Cerebellar cortex (tissue), 1 donor: Measurements from ENCODE around the gene FGD5.
A peak's percentile ranks its signal among the peaks of the same experiment; 100 is the strongest.

Experiments used
- DNase-seq: peaks from one replicate; pipeline ENCODE4 v3.0.0-alpha.2; 2015; ENCODE audit warnings: low spot score

The FGD5 gene, protein sequence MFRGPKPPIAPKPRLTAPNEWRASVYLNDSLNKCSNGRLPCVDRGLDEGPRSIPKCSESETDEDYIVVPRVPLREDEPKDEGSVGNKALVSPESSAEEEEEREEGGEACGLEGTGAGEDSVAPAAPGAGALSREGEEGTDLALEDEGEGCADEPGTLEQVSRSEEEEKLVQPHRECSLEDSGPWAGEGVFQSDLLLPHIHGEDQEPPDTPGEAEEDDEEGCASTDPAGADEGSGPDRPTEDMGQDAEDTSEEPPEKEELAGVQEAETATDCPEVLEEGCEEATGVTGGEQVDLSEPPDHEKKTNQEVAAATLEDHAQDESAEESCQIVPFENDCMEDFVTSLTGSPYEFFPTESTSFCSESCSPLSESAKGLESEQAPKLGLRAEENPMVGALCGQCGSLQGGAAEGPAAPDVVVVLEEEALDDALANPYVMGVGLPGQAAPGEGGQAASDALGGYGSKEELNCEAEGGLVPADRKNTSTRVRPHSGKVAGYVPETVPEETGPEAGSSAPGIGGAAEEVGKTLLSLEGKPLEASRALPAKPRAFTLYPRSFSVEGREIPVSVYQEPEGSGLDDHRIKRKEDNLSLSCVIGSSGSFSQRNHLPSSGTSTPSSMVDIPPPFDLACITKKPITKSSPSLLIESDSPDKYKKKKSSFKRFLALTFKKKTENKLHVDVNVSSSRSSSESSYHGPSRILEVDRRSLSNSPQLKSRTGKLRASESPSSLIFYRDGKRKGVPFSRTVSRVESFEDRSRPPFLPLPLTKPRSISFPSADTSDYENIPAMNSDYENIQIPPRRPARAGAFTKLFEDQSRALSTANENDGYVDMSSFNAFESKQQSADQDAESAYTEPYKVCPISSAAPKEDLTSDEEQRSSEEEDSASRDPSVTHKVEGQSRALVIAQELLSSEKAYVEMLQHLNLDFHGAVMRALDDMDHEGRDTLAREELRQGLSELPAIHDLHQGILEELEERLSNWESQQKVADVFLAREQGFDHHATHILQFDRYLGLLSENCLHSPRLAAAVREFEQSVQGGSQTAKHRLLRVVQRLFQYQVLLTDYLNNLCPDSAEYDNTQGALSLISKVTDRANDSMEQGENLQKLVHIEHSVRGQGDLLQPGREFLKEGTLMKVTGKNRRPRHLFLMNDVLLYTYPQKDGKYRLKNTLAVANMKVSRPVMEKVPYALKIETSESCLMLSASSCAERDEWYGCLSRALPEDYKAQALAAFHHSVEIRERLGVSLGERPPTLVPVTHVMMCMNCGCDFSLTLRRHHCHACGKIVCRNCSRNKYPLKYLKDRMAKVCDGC (N-terminal part only)

DNA sequence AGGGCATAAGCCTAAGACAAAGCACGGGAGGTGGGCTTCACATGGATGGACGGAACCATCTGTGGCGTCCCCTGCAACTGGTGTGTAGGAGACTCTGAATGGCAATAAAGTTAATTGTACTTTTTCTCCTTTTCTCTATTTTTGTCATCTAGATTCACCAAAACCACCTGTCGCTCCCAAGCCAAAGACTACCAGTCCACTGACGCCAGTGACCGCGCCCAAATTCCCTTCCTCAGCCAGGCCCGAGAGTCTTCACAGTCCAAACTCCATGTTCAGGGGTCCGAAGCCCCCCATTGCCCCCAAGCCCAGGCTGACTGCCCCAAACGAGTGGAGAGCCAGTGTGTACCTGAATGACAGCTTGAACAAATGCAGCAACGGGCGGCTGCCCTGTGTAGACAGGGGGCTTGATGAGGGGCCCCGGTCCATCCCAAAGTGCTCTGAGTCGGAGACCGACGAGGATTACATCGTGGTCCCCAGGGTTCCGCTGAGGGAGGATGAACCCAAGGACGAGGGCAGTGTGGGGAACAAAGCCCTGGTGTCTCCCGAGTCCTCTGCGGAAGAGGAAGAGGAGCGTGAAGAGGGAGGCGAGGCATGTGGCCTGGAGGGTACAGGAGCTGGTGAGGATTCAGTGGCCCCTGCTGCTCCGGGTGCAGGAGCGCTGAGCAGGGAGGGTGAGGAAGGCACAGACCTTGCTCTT lies at the start of gene FGD5:
Gene FGD5, plus strand, starts transcription at position 159 of the 697 bp plus-strand sequence. Its CDS starts 110 bp downstream, at position 269.
- no peak for DNase-seq

DNA sequence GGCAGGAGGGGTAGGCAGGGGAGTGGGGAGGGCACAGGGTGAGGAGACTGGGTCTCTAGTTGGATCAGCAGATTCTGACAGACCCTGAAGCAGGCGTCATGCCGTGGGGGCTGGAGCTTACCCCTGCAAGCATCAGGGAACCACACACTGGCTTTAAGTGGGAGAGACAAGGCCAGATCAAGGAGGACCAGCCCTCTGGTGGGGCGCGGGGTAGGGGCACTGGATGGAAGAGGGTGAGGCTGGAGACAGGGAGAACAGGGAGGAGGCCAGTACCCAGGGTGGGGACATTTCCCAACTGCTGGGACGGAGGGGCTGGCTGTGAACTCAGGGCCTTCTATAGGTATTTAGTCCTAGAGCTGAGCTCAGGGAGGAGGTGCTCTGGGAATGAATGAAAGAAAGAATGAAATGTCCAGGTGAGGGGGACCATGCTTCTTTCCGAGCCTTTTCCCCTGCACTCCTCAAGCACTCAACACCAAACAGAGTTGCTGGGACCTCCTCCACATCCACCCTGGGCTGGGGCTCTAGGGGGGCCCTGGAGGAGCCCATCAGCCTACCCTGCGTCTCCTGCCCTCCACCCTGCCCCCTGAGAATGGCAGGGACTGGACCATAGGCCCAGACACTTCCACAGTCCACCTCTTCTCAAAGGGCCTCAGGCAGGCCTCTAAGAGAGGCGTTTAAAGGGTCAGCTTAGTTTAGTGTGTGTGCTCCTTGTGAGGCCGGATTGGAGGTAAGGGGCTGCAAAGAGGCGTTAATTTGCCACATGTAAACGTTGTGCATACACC lies 49.0 kb upstream of the FGD5 start:
- DNase-seq, result no peak

DNA sequence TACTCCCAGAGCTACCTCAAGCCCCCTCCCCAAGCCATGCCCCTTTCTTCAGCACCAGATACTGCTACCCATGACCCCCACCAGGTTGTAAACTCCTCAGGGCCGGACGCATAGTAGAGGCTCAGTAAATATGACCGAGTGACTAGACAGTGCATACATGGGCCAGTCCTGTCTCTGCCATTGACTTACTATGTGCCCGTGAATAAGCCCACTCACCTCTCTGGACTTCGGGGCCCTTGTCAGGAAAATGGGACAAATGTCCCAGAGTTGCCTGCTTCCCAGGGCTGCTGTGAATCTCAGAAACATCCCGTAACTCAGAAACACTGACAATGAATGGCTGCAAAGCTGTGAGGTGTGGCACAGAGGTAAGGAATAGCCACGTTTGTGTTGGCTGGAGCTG lies 48.2 kb upstream of the FGD5 start:
- no peak for DNase-seq

DNA sequence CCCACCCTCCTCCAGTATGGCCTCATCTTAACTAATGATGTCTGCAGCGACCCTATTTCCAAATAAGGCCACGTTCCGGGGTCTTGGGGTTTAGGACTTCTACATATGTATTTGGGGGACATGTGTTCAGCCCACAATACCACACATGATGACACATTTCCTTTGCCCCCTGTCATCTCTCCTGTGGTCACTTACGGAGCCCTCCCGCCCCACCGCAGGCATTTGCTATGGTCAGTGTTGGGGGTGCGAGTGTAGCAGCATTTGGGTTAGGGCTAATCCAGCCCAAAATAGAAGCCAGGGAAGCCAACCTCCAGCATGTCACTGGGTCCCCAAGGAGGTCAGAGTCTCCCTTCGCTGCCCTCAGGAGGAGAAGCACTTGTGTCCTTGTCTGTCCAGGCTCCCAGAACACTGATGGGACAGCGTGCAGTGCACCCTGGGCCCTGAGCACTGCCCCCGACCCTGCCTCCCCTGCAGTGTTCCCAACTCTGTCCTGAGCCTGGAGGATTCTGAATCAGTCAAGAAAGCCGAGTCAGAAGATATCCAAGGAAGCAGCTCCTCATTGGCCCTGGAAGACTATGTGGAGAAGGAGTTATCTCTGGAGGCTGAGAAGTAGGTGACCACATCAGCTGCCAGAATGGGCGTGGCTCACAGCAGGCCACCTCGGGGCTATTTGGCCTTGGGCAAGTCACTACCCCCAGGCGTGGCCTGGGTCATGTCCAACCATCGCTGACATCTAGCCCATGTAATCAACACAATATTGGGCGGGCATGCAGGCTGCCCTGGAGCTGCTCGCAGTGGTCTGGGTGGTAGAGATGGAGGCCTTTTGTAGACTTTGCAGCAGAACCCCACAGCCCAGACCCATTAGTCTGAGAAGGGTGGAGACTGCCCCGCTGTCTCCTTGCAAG lies 46.9 kb upstream of the FGD5 start:
- DNase-seq, result no peak

DNA sequence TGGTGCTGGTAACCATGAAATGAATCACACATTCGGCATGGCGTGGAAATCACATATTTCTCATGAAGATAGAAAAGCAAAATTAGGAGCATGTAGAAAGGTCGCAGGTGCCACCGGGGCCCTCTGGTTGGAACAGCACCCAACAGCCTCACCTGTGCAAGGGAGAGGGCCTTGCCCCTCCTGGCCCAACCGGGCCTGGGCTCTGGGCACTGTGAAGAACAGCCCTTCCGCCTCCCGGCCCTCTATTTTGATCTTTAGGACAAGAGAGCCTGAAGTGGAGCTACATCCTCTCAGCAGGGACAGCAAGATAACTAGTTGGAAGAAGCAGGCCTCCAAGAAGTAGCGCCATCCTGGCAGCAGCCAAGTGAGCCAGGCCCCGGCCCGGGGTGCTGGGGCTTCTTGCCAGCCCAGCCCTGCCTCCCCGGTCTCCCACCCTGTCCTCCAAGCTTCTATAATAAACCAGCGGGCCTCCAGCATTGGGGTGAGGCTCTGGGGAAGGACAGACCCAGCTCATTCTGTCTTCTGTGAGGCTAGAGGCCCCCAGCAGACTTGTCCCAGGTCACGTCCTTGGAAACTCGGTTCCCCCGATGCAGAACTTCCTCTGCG lies 46.1 kb upstream of the FGD5 start:
- DNase-seq, result no peak

DNA sequence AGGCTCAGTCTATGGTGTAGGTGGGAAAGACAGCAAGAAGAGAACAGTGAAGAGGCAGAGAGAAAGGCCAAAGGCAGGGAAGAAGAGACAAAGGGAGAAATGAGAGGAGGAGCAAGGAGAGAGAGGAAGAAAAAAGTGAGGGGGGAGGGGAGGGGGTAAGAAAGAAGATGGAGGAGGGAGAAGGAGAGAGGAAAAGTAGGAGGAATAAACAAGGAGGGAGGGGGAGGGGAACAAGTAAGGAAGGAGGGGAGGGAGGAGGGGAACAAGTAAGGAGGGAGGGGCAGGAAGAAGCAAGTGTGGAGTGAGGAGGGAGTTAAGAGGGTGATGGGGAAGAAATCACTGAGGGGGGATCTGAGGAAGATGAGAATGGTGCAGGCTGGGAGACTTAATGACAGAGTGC lies 45.5 kb upstream of the FGD5 start:
- no peak for DNase-seq

DNA sequence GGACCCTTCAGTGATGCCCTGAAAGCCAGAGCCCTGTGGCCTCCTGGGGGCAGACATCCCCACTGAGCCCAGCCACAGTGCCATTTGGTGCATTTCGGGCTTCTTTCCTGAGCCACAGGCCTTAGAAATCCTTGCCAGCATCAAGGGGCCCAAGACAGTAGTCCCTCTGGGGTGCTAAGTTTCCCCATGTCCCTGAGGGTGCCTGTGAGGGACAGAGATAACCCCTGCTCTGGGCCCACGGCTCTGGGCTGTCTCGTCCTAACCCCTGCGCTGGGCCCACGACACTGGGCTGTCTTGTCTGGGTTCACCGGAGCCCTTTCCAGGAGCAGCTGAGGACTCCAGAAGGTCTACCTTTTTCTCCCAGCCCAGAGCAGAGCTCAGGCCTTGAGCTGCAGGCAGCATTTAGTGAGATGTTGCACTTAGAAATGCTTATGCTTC lies 45.1 kb upstream of the FGD5 start:
- DNase-seq, result no peak

DNA sequence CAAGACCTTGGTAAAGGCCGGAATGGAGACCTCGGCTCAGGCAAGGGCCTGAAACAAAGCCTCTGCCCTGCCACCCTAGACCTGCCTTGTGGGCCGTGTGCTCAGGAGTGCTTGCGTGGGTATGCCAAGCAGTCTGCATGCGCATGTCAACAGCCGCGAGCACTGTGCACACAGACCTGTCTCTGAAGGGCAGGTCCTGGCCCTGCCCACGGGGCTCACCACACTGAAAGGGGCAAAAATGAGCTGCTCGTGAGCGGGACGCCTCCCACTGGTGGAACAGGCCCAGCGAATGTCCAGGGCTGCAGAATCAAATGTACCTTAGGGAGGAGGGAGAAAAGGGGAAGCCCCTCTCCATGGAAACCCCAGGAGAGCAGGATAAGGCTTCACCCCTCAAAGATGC lies 44.3 kb upstream of the FGD5 start:
- no peak for DNase-seq

DNA sequence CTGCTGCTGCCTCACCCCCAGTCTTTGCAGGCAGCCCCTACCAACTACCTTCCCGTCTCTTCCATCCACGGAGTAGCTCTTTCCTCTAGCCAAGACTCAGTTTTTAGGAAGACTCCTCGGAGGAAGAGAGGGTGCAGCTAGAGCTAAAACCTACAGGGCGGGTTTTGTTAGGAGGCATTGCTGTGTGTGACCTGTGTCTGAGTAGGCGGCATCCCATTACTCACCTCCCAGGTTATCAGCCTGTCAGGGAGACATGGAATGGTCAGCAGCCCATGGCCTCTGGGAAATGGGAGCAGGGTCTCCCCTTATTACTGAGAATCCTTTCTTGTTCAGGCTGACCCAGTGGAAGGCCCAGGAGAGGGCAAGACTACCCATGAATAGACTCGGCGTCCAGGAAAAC lies 43.8 kb upstream of the FGD5 start:
- DNase-seq, result no peak

DNA sequence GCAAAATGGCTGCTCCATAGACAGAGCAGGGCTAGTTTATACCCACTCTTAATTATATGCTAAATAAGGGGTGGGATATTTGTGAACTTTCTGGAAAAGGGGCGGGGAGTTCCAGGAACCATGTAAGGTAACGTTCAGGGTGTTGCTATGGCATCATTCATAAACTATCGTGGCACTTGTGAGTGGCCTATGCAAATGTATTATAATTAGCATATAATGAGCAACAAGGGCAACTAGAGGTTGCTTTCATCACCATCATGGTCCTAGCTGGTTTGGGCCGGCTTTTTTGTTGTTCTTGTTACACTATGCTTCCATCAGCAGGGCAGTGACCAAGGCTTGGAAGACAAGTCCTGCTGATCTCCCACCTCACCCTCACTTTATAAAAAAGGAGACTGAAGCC lies 43.2 kb upstream of the FGD5 start:
- no peak for DNase-seq

DNA sequence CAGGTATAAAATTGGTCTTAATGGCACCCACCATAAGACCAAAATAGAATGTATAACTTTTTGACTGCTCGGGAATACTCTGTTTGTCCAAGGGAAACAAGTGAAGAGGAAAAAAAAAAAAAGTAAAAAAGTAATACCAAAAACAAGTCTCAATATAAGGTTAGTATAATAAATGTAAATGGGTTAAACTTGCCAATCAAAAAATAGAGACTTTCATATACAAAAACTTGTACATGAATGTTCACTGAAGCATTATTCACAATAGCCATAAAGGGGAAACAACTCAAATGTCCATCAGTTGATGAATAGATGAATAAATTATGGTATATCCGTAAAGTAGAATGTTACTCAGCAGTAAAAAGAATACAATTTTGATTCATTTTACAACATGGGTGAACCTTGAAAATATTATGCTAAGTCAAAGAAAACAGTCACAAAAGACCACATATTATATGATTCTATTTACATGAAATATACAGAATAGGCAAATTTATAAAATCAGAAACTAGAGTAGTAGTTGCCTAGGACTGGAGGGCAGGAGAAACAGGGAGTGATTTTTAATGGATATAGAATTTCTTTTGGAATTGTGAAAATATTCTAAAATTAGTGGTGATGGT lies 39.6 kb upstream of the FGD5 start:
- DNase-seq, result no peak

DNA sequence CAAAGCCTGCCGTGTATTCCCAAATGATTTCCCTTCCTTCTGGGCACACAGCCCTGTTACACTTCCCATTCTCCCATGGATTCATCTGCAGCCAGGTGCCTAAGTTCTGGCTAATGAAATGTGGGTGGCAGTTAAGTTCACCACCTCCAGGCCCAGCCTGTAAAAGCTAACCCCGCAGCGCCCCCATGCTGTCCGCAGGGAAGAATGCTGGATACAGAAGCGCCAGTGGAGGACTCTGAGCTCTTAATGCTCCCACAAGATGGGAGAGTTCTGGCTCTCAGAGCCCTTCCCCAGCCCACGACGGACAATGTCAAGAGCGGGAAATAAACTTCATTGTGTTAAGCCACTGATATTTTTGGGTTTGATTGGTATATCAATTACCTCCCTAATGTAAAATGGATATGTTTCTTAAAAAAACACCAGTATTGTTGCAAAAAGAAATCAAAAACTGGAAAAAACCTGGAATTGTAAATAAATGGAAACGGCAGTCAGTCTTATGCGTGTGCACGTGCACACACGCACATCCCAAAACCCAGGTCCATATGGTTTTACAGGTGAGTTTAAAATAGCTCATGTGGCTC lies 37.7 kb upstream of the FGD5 start:
- peak; percentile 41 for DNase-seq

DNA sequence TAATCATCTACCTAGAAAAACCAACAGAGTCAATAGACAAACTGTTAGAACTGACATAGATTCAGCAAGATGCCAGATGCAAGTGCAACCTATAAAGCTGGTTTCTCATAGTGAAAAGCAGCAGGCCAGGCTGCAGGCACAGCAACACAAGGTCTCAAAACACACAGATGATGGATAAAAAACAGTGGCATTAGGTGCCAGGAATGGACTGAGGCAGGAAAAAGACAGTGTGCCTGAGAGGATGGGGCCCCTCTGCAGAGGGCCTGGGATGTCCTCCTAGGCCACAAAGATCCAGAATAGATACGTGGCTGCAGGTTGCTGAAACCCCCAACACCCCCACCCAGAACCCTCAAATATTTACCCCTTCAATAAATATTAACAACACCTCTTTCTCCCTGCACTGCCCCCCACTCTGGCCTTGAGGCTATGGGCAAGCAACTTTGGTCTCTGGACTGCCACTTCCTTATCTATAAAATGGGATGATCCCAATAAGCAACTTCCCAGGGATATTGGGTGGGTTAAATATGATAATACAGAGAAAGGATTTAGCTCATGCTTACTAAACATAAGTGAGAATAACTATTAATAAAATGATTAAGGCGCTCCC lies 35.2 kb upstream of the FGD5 start:
- no peak for DNase-seq

DNA sequence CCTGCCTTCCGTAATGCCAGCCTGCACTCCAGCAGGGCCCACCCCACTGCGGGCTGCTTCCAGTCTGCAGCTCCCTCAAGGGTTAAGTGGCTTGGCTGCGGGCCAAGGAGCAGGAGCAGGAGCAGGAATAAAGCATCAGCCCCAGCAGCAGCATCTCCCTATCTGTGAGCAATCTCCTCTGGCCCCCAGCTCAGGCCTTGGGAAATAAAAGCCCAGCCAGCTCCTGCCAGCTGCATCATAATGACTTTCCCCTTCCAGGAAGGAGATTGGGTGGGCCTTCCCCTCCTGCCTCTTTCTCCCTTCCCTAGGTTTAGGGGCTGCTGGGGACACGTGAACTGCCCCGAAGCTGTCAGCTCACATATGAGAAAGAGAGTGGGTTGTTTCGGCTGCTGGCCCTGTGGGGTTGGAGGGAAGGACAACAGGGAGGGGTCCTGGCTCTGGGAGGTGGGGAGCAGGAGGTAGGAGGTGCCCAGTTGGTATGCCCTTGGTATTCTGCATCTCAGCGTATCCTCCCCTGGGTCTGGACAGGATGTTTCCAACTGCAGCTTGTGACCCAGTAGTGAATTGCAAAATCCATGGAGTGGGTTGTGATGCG lies 34.6 kb upstream of the FGD5 start:
- DNase-seq, result no peak

DNA sequence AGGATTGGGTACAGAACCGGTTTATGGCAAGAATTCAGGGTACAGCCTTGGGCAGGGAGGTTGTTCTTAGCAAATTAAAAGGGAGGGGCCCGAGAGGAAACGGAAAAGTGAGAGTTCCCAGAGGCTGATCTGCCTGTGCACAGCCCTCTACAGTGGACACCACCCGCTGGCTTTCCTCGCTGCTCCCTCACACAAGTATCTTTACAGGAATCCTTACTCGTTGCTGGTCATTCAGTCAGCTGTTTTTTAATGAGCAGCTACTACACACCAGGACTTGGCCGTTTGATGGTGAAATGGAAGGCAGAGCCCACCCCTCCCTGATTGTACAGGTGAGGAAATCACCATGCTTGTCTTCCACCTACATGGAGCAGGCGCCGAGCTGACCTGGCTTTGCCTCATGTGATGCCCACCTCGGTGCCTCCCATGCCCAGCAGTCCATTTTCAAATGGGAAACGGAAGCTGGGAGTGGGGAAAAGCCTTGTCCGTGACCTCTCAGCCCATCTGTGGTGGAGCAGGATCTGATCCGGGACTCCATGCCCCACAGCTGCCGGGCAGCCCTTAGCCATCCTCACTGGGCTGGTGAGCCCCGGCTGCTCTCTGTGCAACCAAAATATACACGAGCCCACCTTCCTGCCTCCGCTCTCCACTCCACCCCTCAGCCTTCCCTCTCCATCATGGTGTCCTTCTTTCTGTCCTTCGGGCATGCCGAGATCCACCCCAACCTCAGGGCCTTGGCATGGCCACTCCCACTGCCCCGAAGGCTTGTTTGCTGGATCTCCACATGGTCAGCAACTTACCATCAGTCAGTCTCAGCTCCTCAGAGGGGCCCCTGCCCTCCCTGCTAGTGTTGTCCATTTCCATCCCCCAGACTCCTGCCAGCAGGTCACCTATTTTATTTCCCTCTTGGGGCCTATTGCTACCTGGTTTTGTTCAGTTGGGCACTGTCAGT lies 33.3 kb upstream of the FGD5 start:
- DNase-seq, result no peak

DNA sequence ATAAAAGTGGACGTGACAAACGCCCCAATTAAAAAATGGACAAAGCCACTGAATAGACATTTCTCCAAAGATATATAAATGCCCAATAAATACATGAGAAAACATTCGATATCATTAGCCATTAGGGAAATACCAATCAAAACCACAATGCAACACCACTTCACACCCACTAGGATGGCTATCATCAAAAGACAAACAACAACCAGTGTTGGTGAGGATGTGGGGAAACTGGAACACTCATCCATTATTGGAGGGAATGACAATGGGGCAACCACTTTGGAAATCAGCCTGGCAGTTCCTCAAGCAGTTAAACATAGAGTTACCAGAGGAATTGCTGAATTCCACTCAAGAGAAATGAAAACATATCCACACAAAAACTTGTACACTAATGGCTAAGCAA lies 32.4 kb upstream of the FGD5 start:
- no peak for DNase-seq

DNA sequence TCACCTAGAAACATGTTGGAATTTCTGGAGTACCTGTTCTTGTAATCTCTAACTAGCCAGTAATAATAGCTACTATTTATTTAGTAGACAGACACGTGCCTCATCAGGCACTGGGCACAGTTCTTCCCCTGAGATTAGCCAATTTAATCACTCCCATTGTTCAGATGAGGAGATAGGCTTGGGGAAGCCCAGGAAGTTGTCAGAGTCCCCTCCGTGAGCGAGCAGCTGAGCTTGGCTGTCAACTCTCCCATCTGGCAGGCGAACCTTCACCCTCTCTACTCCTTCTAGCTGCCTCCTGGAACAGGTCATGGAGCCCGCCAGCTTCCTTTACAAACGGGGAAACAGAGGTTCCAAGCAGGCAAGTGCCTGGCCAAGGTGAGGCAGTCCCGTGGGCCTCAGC lies 31.1 kb upstream of the FGD5 start:
- DNase-seq, result no peak
